Skin of body (tissue), 2 donors: ENCODE measurements around the gene MRPS35. TPM values are rescaled to one million over a fixed set of nuclear protein-coding genes. Genes with fewer than 3 reads are reported as not detected.
A peak's percentile ranks its signal among the peaks of the same experiment; 100 is the strongest.

Experiments
- DNase-seq: peaks from one replicate; lab custom pipeline; 2025; lab: John Stamatoyannopoulos, UW
- total RNA-seq: library from RNA; depleted of rRNA; stranded (reverse); fragments of >200 nt; gene quantifications from one replicate; pipeline ENCODE4 v1.2.3, GENCODE V29; 2014

The MRPS35 gene
- total RNA-seq, 1 donor from 2014 or later, result 41.3 TPM

DNA sequence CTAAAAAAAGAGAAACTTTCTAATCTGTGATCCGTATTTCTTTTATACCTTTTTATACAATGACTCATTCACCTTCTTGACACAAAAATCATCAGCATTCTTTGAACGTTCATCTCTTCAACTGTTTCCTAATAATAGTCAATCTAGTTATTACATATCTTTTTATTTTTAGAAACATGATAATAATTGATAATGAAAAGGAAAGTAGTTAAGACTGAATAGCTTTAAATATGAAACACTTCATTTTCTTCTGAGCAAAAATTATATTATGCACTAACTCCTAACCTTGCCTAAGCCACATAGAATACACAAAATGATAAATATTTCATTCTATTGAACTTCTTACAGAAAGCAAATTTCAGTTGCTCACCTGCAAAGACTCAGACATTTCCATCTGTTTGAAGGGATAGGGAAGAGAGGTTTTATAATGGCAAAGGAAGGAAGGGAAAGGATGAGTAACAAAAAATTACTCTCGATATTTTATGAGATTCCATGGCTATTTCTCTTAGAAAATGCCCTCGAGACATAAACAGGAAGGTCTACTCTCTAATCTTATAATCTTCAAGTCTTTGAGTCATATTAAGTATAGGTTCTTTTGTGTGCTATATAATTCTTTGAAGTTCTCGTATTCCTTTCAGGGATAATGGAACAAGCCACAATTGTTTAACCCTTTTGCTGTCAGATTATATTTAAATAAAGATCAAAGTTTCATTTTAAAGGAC lies 61.9 kb downstream of the MRPS35 start:
- DNase-seq, result no peak

DNA sequence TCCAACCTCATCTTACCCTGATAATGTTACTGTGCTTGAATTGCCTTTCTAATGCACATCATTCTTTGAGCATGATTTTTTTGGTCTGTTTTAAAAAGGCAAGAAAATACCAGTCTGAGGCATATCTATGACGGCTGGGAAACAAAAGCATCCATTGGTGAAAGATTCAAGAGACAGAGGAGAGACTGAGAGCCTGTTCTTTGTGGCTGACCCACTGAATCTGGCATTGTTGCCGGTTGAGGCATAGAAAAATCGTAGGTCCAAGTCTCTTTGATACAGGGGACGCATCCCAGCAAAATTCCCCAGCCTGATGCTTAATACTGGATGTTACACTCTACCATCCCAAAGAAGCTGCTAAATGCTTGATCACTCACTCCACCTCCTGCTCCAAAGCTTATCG lies 66.5 kb downstream of the MRPS35 start:
- DNase-seq, result no peak

GRCh38 chr12:27778206-27778605 lies 67.6 kb downstream of the MRPS35 start:
- DNase-seq, result no peak

GRCh38 chr12:27779416-27779919 lies 68.8 kb downstream of the MRPS35 start:
- no peak for DNase-seq

DNA sequence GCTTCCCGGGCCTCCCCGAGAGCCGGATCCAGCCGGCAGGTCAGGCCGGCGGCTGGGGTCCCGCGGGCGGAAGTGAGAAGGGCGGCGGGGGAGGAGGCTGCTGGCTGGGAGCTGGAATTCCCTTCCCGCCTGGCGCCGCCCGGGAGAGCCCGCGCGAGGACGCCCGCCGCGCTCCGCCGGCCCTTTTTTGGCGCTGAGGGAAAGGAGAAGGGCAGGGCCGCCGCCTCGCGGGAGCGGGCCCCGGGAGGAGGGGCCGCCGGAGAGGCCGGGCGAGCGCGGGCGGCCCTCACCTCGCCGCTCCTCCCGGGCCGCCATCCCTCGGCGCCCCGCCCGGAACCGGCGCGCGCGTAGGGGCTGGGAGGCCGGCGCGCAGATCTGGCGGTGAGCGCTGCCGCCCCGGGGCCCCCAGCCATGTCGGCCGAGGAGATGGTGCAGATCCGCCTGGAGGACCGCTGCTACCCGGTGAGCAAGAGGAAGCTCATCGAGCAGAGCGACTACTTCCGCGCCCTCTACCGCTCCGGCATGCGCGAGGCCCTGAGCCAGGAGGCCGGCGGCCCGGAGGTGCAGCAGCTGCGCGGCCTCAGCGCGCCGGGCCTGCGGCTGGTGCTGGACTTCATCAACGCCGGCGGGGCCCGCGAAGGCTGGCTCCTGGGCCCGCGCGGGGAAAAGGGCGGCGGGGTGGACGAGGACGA lies 69.4 kb downstream of the MRPS35 start, which contains the start of the genes KLHL42 and MANSC4:
Gene KLHL42 (plus strand): TSS at position 314 of the 692 bp plus-strand sequence. CDS start 98 bp downstream, at position 412.
Gene MANSC4 (minus strand): TSS at position 317 of the 692 bp plus-strand sequence. CDS start 8,960 bp downstream, outside the sequence.
- DNase-seq, result peak; percentile 26

DNA sequence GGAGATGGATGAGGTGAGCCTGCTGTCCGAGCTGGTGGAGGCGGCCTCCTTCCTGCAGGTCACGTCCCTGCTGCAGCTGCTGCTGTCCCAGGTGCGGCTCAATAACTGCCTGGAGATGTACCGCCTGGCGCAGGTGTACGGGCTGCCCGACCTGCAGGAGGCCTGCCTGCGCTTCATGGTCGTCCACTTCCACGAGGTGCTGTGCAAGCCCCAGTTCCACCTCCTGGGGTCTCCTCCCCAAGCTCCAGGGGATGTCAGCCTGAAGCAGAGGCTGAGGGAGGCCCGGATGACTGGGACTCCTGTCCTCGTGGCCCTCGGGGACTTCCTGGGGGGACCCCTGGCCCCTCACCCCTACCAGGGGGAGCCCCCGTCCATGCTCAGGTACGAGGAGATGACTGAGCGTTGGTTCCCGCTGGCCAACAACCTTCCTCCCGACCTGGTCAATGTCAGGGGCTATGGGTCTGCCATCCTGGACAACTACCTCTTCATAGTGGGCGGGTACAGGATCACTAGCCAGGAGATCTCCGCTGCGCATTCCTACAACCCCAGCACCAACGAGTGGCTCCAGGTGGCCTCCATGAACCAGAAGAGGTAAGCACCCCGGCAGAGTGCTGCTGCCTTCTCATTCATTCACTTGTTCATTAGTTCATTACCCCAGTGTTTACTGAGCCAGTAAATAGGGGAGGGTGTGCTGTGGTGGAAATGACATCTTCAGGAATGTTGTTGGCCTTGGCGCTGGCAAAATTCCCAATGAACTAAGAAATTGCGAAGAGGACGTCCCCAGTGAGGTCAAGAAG lies 70.2 kb downstream of the MRPS35 start:
- no peak for DNase-seq

DNA sequence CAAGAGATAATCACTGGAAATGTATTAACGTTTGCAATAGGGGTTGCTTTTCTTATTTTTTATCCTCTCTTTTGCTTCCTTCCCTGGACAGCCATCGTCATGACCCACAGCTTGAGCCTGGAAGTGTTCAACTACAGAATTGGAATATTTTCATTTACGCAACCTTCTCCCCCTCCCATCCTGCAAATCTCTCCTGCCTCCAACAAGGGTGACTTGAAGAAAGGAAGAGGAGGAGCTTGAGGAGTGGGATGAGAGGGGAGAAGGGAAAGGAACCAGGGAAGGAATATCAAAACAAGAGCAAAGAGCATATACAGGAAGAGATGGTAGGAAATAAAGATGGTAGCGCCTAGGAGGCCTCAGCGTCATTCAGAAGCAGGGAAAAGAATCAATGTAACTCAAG lies 71.0 kb downstream of the MRPS35 start:
- no peak for DNase-seq

GRCh38 chr12:27782481-27782880 lies 71.8 kb downstream of the MRPS35 start:
- DNase-seq, result no peak

GRCh38 chr12:27785882-27786570 lies 75.4 kb downstream of the MRPS35 start:
- DNase-seq, result no peak

GRCh38 chr12:27787559-27787958 lies 76.9 kb downstream of the MRPS35 start:
- DNase-seq, result no peak

DNA sequence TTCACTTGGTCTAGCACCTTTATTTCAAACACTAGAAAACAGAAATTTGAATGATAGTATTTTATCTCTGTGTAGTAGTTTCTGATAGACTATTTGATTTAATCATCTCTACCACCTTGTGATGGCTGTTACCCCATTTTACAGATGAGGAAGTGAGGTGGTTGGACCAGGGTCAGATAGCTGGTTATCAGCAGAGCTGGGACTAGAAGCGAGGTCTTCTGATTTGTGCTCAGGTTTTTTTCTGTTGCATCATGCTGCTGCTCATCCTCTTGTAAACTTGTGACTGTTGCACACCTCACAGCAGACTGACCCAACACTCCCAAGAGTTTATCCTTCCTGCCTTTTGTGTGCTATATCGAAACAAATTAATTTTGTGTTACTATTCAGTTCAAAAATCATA lies 79.5 kb downstream of the MRPS35 start:
- no peak for DNase-seq

GRCh38 chr12:27794818-27795584 lies 84.4 kb downstream of the MRPS35 start:
- DNase-seq, result no peak

GRCh38 chr12:27796128-27796527 lies 85.5 kb downstream of the MRPS35 start:
- no peak for DNase-seq

- DNase-seq, result no peak
Observed at GRCh38 chr12:27797301-27798025, 86.8 kb downstream of the MRPS35 start.

- no peak for DNase-seq
Observed at GRCh38 chr12:27800819-27801218, 90.2 kb downstream of the MRPS35 start.

- DNase-seq, result no peak
Observed at GRCh38 chr12:27801630-27802029, 91.0 kb downstream of the MRPS35 start.

- DNase-seq, result no peak
Observed at GRCh38 chr12:27802511-27802910, 91.9 kb downstream of the MRPS35 start.

- no peak for DNase-seq
Observed at GRCh38 chr12:27802936-27803335, 92.3 kb downstream of the MRPS35 start.

GRCh38 chr12:27805238-27805637 lies 94.6 kb downstream of the MRPS35 start:
- no peak for DNase-seq
